Activated T-cell treated with anti-CD3 and anti-CD28 coated beads, Interleukin-2, amount 50 U/mL, for 24 hours (primary cell): ENCODE results near the gene PARD6B.

Experiments
- DNase-seq: peaks from one replicate; pipeline ENCODE4 v3.0.0-alpha.2; 2020
- H3K27ac Mint-ChIP-seq: 2 replicates; pipeline ENCODE4 v1.8.0; 2020; ENCODE audit warnings: mild to moderate bottlenecking, mixed read lengths
- H3K27me3 Mint-ChIP-seq: 2 replicates; pipeline ENCODE4 v1.8.0; 2020; ENCODE audit warnings: mixed read lengths
- H3K36me3 Mint-ChIP-seq: 2 replicates; pipeline ENCODE4 v1.8.0; 2020; ENCODE audit warnings: low read depth, mixed read lengths
- H3K4me1 Mint-ChIP-seq: 2 replicates; pipeline ENCODE4 v1.8.0; 2020; ENCODE audit warnings: low read depth, mixed read lengths
- H3K4me3 Mint-ChIP-seq: 2 replicates; pipeline ENCODE4 v1.8.0; 2020; ENCODE audit warnings: mild to moderate bottlenecking, moderate library complexity, mixed read lengths
- H3K9me3 Mint-ChIP-seq: 2 replicates; pipeline ENCODE4 v1.8.0; 2020; ENCODE audit warnings: mixed read lengths

The PARD6B gene

DNA sequence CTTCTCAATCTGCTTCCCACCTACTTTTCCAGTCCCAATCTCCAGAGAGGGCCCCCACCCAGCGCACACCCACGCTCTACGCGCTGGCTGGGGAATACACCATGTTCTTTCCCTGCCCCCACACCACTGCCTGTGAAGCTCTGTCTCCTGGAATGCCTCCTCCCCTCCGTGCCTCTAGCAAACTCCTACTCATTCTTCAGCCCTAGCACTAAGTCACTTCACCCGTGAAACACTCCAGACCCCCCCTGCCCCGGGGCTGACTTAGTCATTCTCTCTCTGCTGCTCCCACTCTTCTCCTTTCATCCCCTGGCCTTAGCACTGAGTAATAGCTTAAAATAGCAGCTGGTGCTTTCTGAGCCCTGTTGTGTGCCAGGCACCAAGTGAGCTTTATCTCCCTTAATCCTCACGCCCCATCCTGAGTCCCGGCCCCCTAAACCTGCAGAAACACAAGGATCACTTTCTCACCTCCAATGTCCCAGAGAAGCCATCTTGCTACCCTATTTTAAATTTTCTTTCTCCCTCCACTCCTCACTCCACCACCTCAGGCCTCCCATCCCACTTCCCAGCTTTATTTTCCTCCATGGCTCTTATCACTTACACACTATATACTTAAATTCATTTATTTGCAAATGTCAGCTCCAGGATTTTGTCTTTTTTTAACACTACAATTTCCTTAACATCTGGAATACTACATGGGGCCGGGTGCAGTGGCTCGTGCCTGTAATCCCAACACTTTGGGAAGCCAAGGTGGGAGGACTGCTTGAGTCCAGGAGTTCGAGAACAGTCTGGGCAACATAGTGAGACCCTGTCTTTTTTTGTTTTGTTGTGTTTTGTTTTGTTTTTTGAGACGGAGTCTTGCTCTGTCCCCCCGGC lies 6.3 kb upstream of the PARD6B start:
- no peak overlapping the region for H3K27ac Mint-ChIP-seq
- peak; percentile 83 for DNase-seq
- no peaks in the 10 kb centered on the region for H3K36me3 Mint-ChIP-seq
- no peak overlapping the region for H3K4me3 Mint-ChIP-seq
- no peaks in the 10 kb centered on the region for H3K9me3 Mint-ChIP-seq
- H3K4me1 Mint-ChIP-seq = peaks cover 14% of the 10 kb centered on the region
- H3K27me3 Mint-ChIP-seq = no peaks in the 10 kb centered on the region

DNA sequence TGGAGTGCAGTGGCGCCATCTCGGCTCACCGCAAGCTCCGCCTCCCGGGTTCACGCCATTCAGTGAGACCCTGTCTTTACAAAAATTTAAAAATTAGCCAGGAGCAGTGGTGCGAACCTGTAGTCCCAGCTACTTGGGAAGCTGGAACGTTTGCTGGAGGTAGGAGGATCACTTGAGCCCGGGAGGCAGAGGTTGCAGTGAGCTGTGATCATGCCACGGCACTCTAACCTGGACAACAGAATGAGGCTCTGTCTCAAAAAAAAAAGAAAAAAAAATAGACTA lies 5.7 kb upstream of the PARD6B start:
- no peaks in the 10 kb centered on the region for H3K36me3 Mint-ChIP-seq

DNA sequence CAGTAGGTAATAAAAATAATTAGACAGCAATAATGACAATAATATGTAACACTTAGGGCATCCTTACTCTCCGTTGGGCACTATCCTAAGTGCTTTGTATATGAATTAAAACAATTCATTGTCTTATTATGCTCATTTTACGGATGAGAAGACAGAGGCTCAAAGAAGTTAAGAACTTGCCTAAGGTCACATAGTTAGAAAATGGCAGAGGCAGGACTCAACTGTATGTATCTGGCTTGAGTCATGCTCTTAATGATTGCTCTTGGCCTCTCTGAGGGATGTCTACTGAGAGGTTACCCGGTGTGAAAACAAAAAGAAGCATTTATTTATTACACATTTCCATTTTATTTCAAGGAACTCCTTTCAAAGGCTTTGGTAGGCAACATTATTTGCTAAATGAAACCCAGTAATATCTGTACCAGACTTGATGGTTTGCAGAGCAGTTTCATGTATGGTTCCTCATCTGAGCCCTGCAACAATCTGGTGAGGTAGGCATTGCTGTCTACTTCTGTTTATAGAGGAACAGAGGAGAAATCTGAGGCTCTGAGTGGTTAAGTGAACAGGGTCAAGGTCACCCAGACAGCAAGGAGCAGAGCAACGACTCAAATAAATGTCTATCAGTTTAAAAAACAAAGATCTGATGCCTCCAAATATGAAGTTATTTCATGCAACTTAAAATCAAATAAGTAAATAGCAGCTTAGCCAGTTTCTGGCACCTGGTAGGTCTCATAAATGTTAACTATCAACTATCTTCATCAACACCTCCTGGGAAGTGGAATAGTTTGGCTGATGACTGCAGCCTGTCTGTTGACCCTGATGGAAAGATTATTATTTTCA lies 4.2 kb upstream of the PARD6B start:
- no peak overlapping the region for H3K27ac Mint-ChIP-seq
- H3K36me3 Mint-ChIP-seq = peaks cover 1% of the 10 kb centered on the region
- H3K9me3 Mint-ChIP-seq = no peaks in the 10 kb centered on the region
- H3K4me1 Mint-ChIP-seq = peaks cover 20% of the 10 kb centered on the region
- no peak for DNase-seq
- H3K27me3 Mint-ChIP-seq = no peaks in the 10 kb centered on the region
- no peak overlapping the region for H3K4me3 Mint-ChIP-seq

More for the DNA sequence above, 5.7 kb upstream of the PARD6B start:
- no peaks in the 10 kb centered on the region for H3K27me3 Mint-ChIP-seq
- H3K27ac Mint-ChIP-seq = no peak overlapping the region
- DNase-seq = no peak
- H3K4me1 Mint-ChIP-seq = peaks cover 19% of the 10 kb centered on the region
- no peaks in the 10 kb centered on the region for H3K9me3 Mint-ChIP-seq
- no peak overlapping the region for H3K4me3 Mint-ChIP-seq

- no peak overlapping the region for H3K27ac Mint-ChIP-seq
- peaks cover 1% of the 10 kb centered on the region for H3K36me3 Mint-ChIP-seq
These were observed 3.4 kb upstream of the PARD6B start for GRCh38 chr20:50727792-50728485.

GRCh38 chr20:50728486-50728980 lies 2.8 kb upstream of the PARD6B start:
- DNase-seq = no peak
- Mint-ChIP-seq H3K4me1 (peaks cover 31% of the 10 kb centered on the region), H3K36me3 (peaks cover 1% of the 10 kb centered on the region), H3K9me3 (no peaks in the 10 kb centered on the region), H3K27ac (no peak overlapping the region), H3K27me3 (no peaks in the 10 kb centered on the region), H3K4me3 (no peak overlapping the region)

More at GRCh38 chr20:50727792-50728485, 3.4 kb upstream of the PARD6B start:
- Mint-ChIP-seq H3K4me1 (peaks cover 26% of the 10 kb centered on the region), H3K27me3 (no peaks in the 10 kb centered on the region), H3K4me3 (no peak overlapping the region), H3K9me3 (no peaks in the 10 kb centered on the region)
- DNase-seq = no peak

DNA sequence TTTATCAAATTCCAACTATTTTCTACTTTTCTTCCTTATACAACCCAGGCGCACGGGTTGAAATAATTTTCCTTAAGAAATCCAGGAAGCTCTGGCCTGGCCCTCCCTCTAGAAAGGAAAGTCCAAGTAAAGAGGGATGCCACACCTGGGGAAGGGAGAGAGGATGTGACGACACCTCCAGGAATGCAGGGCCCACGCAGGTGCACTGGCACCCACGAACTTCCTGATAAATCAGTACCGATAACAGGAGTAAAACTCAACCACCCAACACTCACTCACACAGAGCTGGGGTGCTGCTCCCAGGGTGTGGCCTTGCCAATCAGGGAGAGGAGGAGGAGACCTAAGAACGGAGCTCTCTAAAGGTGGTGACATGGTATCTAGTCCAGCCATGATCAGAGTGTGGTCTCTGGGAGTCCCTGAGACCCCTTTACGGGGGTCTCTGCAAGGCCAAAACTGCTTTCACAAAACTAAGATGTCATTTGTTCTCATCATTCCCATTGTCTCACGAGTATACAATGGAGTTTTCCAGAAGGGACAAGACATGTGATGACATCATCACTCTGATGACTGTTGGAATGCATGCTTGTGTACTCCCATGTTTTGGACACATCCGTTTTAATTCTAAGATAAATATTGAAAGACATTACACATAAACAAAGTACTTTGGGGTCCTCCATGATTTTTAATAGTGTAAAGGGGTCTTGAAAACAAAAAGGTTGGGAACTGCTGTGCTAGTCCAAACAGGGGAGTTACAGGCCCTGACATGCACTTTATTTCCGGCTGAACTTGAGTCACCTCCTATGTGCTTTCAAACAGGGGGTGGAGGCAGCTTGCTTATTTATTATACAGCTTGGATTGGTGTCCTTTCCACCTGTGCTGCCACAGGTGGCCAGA lies 2.2 kb upstream of the PARD6B start:
- Mint-ChIP-seq H3K4me3 (no peak overlapping the region), H3K4me1 (peaks cover 33% of the 10 kb centered on the region), H3K36me3 (peaks cover 1% of the 10 kb centered on the region), H3K27me3 (no peaks in the 10 kb centered on the region), H3K27ac (no peak overlapping the region), H3K9me3 (no peaks in the 10 kb centered on the region)
- DNase-seq = no peak

DNA sequence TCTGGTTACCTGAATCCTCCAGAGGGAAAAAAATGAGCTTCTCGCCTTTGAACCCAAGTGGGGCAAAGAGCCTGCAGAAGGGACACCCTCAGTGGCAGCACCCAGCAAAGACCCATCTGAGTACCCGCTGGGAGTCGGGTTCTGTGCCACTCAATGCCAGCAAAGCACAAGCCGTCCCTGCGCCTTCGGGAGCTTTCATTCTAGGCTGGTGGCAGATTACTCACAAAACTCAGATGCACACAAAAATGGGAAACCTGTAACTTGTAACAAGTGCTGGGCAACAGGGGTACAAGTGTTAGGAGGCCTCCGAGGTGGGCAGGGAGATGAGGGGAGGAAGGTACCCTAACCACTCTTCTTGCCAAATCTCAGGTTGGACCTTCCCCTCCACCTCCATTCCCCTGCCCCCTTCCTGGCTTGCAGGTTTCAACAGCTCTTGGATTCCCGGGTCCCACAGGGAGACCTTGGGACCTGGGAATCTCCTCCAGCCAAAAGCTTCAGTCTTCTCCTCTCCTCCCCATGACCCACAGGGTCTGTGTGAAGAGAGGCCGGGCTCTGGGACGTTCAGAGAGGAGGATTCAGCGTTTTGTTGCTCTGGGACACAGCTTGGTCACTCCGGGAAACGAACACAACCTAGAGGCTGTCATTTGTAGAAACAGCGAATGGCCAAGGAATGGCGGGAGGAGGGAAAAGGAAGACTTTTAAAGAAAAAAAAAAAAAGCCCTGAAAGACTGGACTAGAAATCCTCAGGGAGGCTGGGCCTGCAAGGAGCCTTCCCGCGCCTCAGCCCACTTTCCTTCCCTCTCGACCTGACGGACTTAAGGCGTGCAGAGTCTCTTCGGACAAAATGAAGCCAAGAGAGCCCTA lies 1.2 kb upstream of the PARD6B start:
- H3K27me3 Mint-ChIP-seq = no peaks in the 10 kb centered on the region
- H3K4me3 Mint-ChIP-seq = peak overlapping the region; percentile 87
- H3K4me1 Mint-ChIP-seq = peaks cover 36% of the 10 kb centered on the region
- H3K9me3 Mint-ChIP-seq = no peaks in the 10 kb centered on the region
- DNase-seq = no peak
- H3K36me3 Mint-ChIP-seq = peaks cover 5% of the 10 kb centered on the region
- H3K27ac Mint-ChIP-seq = peak overlapping the region; percentile 55

DNA sequence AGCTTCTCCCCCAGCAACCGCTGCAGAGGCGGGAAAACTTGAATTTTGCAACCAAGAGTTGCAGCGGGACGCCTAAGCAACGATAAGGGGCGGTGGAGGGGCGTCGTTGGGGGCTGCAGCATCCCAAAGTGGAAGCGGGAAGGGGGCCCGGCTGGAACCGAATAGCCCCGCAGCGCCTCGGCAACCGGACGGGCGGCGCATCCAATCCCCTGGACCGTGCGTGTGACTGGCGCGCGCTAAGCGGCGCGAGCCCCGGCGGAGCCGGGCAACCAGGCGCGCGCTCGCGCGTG lies 670 bp upstream of the PARD6B start:
- peaks cover 42% of the 10 kb centered on the region for H3K4me1 Mint-ChIP-seq
- H3K27me3 Mint-ChIP-seq = no peaks in the 10 kb centered on the region
- H3K4me3 Mint-ChIP-seq = peak overlapping the region; percentile 87
- H3K9me3 Mint-ChIP-seq = no peaks in the 10 kb centered on the region
- H3K27ac Mint-ChIP-seq = peak overlapping the region; percentile 55
- peaks cover 7% of the 10 kb centered on the region for H3K36me3 Mint-ChIP-seq
- no peak for DNase-seq

GRCh38 chr20:50731930-50732690 lies 730 bp downstream of the PARD6B start:
- Mint-ChIP-seq H3K27me3 (no peaks in the 10 kb centered on the region), H3K4me3 (peak overlapping the region; percentile 87), H3K36me3 (peaks cover 8% of the 10 kb centered on the region), H3K9me3 (no peaks in the 10 kb centered on the region), H3K27ac (peak overlapping the region; percentile 86), H3K4me1 (peaks cover 42% of the 10 kb centered on the region)
- peak; percentile 44 for DNase-seq

DNA sequence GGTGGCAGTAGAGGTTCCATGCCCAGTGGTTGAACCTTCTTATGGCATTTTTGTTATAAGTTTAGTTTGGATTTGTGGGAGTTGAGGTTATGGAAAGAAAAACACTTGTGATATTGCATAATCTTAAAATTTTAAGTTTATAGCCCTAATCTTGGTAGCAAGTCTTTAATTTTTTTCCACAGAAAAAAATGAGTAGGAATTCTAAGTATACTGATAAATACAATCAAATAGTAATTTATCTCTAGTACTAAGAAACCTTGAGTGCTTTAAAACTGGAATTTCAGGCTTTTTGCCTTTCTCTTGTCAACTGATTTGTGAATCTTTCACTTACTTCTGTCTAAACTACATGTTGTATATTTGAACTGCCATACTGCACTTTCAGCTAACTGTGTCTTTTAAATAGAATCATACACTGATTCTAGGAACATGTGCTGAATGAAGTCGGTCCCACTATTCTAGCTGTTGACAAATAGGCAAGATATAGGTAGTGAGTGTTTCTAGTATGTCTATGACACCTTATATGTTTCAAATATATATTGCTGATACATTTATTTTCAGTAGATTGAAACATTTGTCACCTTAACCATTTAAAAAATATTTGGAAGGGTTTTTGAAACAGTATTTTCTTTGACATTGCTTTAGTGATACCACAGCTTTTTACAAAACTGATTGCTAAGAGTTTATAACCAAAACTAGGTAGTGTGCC lies 2.4 kb downstream of the PARD6B start:
- Mint-ChIP-seq H3K9me3 (no peaks in the 10 kb centered on the region), H3K4me3 (peak overlapping the region; percentile 35), H3K27me3 (no peaks in the 10 kb centered on the region), H3K4me1 (peaks cover 37% of the 10 kb centered on the region), H3K27ac (no peak overlapping the region), H3K36me3 (peaks cover 14% of the 10 kb centered on the region)
- DNase-seq = no peak

DNA sequence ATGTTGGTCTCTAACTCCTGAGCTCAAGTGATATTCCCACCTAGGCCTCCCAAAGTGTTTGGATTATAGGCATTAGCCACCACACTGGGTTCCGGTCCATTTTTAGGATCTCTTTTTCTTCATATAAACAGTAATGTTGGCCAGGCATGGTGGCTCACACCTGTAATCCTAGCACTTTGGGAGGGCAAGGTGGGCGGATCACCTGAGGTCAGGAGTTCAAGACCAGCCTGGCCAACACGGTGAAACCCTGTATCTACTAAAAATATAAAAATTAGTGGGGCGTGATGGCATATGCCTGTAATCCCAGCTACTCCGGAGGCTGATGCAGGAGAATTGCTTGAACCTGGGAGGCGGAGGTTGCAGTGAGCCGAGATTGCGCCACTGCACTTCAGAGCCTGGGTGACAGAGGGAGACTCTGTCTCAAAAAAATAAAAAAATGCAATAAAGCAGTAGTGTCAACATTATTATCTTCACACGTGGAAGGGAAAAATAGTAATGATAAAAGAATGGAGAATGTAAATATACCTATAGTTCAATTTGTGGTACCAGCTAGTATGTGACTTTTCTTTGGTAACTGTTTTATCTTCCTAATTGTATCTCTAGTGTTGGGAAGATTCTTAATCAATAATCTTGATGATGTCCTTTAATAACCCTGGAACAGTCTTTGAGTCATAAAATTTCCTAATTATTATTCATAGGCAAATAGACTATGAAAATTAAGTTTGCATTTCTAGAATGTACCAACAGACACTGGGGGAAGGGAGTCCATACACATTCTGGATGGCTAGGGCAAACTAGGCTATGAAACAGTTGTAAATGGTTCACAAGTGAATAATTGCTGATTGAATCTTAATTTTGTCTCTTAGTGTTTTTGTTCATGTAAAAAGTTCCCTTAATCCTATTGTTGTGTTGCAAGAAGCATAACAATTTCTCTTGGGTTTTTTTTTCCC lies 3.6 kb downstream of the PARD6B start:
- Mint-ChIP-seq H3K9me3 (no peaks in the 10 kb centered on the region), H3K27me3 (no peaks in the 10 kb centered on the region), H3K36me3 (peaks cover 17% of the 10 kb centered on the region), H3K27ac (no peak overlapping the region), H3K4me3 (no peak overlapping the region), H3K4me1 (peaks cover 40% of the 10 kb centered on the region)
- no peak for DNase-seq
